ENCODE measurements around the gene D2HGDH.
"Not testable (repeated sequence)": the region's sequence is repeated elsewhere in the genome, so short reads cannot be mapped to it uniquely, and the experiment has no call there.

The D2HGDH gene

GRCh38 chr2:241751152-241751551 lies 16.7 kb downstream of the D2HGDH start:
- DNase-seq = no peak

- no peak for DNase-seq
Observed at GRCh38 chr2:241751776-241752175, 17.3 kb downstream of the D2HGDH start.

GRCh38 chr2:241752253-241752652 lies 17.8 kb downstream of the D2HGDH start:
- no peak for DNase-seq

- no peak for DNase-seq
Observed at GRCh38 chr2:241752689-241753276, 18.4 kb downstream of the D2HGDH start.

- DNase-seq = no peak
Observed at GRCh38 chr2:241753493-241753892, 19.1 kb downstream of the D2HGDH start.

GRCh38 chr2:241754042-241754441 lies 19.6 kb downstream of the D2HGDH start:
- no peak for DNase-seq

- DNase-seq = no peak
Observed at GRCh38 chr2:241755166-241755565, 20.7 kb downstream of the D2HGDH start.

- DNase-seq = no peak
Observed at GRCh38 chr2:241755777-241756176, 21.3 kb downstream of the D2HGDH start.

- DNase-seq = no peak
Observed at GRCh38 chr2:241759067-241759807, 24.8 kb downstream of the D2HGDH start.

GRCh38 chr2:241759893-241760292 lies 25.5 kb downstream of the D2HGDH start:
- DNase-seq = not testable (repeated sequence)

- DNase-seq = no peak
Observed at GRCh38 chr2:241760301-241760771, 25.9 kb downstream of the D2HGDH start.

- no peak for DNase-seq
Observed at GRCh38 chr2:241762321-241762932, 28.0 kb downstream of the D2HGDH start.

GRCh38 chr2:241762933-241763369 lies 28.5 kb downstream of the D2HGDH start:
- no peak for DNase-seq

- no peak for DNase-seq
Observed at GRCh38 chr2:241763551-241764274, 29.3 kb downstream of the D2HGDH start.

- DNase-seq = no peak
Observed at GRCh38 chr2:241764275-241765241, 30.1 kb downstream of the D2HGDH start.

GRCh38 chr2:241767464-241768250 lies 33.2 kb downstream of the D2HGDH start:
- no peak for DNase-seq

GRCh38 chr2:241768251-241768711 lies 33.9 kb downstream of the D2HGDH start:
- no peak for DNase-seq

GRCh38 chr2:241768850-241769249 lies 34.4 kb downstream of the D2HGDH start:
- no peak for DNase-seq

GRCh38 chr2:241769819-241770184 lies 35.4 kb downstream of the D2HGDH start:
- DNase-seq = no peak

GRCh38 chr2:241770185-241770935 lies 35.9 kb downstream of the D2HGDH start:
- no peak for DNase-seq

- no peak for DNase-seq
Observed at GRCh38 chr2:241770936-241771285, 36.5 kb downstream of the D2HGDH start.

All from bone marrow (tissue), 2 donors.